GM20000 (cell line): Measurements from ENCODE around the gene VSTM2B.

Experiments used
- DNase-seq: peaks from one replicate; pipeline ENCODE4 v3.0.0; 2012; ENCODE audit warnings: low spot score
- CTCF ChIP-seq: IDR thresholded peaks from 2 replicates; pipeline ENCODE4 v1.5.1; 2012; ENCODE audit warnings: mild to moderate bottlenecking, control low read depth; ENCODE audit errors: extremely low read depth, missing control alignments

Gene VSTM2B

GRCh38 chr19:29566496-29567054, 40.8 kb downstream of the VSTM2B start:
- TF ChIP-seq CTCF = no peak
- DNase-seq = no peak

GRCh38 chr19:29567366-29567915, 41.6 kb downstream of the VSTM2B start:
- no peak for DNase-seq
- TF ChIP-seq CTCF = no peak

- TF ChIP-seq CTCF = no peak
- DNase-seq = no peak
Observed at GRCh38 chr19:29568036-29569025, 42.5 kb downstream of the VSTM2B start.

- DNase-seq = no peak
- TF ChIP-seq CTCF = no peak
Observed at GRCh38 chr19:29569038-29569911, 43.5 kb downstream of the VSTM2B start.

- TF ChIP-seq CTCF = no peak
- DNase-seq = no peak
Observed at GRCh38 chr19:29571181-29571580, 45.4 kb downstream of the VSTM2B start.

GRCh38 chr19:29573486-29573885, 47.7 kb downstream of the VSTM2B start:
- DNase-seq = no peak
- TF ChIP-seq CTCF = no peak
